ENCODE data around the gene TFEC. TPM values are rescaled to one million over a fixed set of nuclear protein-coding genes. Genes with fewer than 3 reads are reported as not detected.

TFEC gene
- total and polyA plus RNA-seq, 2 of the 4 experiments (the other 2 are of a cell fraction), result under 0.01 to 0.02 TPM

GRCh38 chr7:115976651-115977050 lies 53.9 kb downstream of the TFEC start:
- no peak overlapping the region for H4K8ac ChIP-seq (ENCODE audit: low read depth in 2 of 2, low read length in 2 of 2)
- H3K27me3 ChIP-seq (ENCODE audit: control insufficient read depth, insufficient read depth, low read length), result no peaks in the 10 kb centered on the region
- no peaks in the 10 kb centered on the region for H3K4me1 ChIP-seq (ENCODE audit: control insufficient read depth, insufficient read depth, low read length)
- no peaks in the 10 kb centered on the region for H3K9me3 ChIP-seq (ENCODE audit: control insufficient read depth, insufficient read depth, low read length)
- no peak overlapping the region for H2AFZ ChIP-seq (replicated peaks; ENCODE audit: low read length, poor library complexity)
- no peak overlapping the region for H4K91ac ChIP-seq (ENCODE audit: insufficient read depth, low read depth, low read length)
- H3K9ac ChIP-seq (ENCODE audit: low read depth, low read length), result no peak overlapping the region
- no peak overlapping the region for H3K14ac ChIP-seq (replicated peaks; ENCODE audit: low read depth, low read length)
- no peak overlapping the region for H3K23ac ChIP-seq (ENCODE audit: low read depth, low read length)
- no peaks in the 10 kb centered on the region for H4K20me1 ChIP-seq (ENCODE audit: insufficient read depth, low read length)
- TF ChIP-seq RCOR1 (IDR thresholded peaks at IDR 0.05; ENCODE audit: insufficient replicate concordance, low read length) (no peak), CTCF (conservative IDR thresholded peaks at IDR 0.05; ENCODE audit: low read depth, low read length) (no peak), SMC3 (IDR thresholded peaks at IDR 0.05; ENCODE audit: low read depth, low read length) (no peak), USF2 (IDR thresholded peaks at IDR 0.05; ENCODE audit: low read depth, low read length) (no peak), NFE2L2 (IDR thresholded peaks at IDR 0.05; ENCODE audit: low read depth, low read length) (no peak), RFX5 (IDR thresholded peaks at IDR 0.05; ENCODE audit: low read depth, low read length) (no peak), CHD1 (IDR thresholded peaks at IDR 0.05; ENCODE audit: low read depth, low read length) (no peak), MXI1 (IDR thresholded peaks at IDR 0.05; ENCODE audit: borderline replicate concordance, low read depth, low read length) (no peak), BHLHE40 (IDR thresholded peaks at IDR 0.05; ENCODE audit: low read depth, low read length) (no peak), MAZ (IDR thresholded peaks at IDR 0.05; ENCODE audit: borderline replicate concordance, low read depth, low read length) (no peak), CEBPB (IDR thresholded peaks at IDR 0.05; ENCODE audit: low read depth, low read length) (no peak)
- ATAC-seq (ENCODE audit: low read depth) (no peak), DNase-seq (peak; percentile 2)
- no peak overlapping the region for H2BK120ac ChIP-seq (ENCODE audit: low read depth, low read length)
- H3K56ac ChIP-seq (ENCODE audit: extremely low read depth, insufficient read depth, low read length), result no peak overlapping the region
- no peak overlapping the region for H3K18ac ChIP-seq (ENCODE audit: low read depth, low read length)
- H4K5ac ChIP-seq (ENCODE audit: low read depth, low read length), result no peak overlapping the region
- no TSS peak for BruUV-seq (replicated peaks)
- H3K4ac ChIP-seq (ENCODE audit: low read depth, low read length), result no peak overlapping the region
- intact Hi-C loops (cut with micrococcal nuclease), result no loop called here
- H2BK20ac ChIP-seq (ENCODE audit: low read depth, low read length), result no peak overlapping the region
- in situ Hi-C loops (cut with MboI; ENCODE audit: low sequenced_read_pairs), result no loop called here
- no CpG with 5 or more reads among the region's 3 CpGs for WGBS, 2 experiments (ENCODE audit: extremely low coverage in 2 of 2, insufficient read length in 1 of 2)
- H3K36me3 ChIP-seq (ENCODE audit: control insufficient read depth, insufficient read depth, low read length), result no peaks in the 10 kb centered on the region
- H2BK5ac ChIP-seq (ENCODE audit: low read depth, low read length, poor library complexity, severe bottlenecking), result no peak overlapping the region
- dilution Hi-C loops (cut with HindIII; ENCODE audit: low sequenced_read_pairs, unreplicated experiment), result no loop called here
- no peak overlapping the region for H2AK9ac ChIP-seq (replicated peaks; ENCODE audit: low read depth, low read length, poor library complexity)
- no peak overlapping the region for H2BK15ac ChIP-seq (ENCODE audit: low read depth, low read length)
- no peak overlapping the region for H3K4me3 ChIP-seq (ENCODE audit: insufficient read depth, low read depth, low read length)
- POLR2A ChIA-PET (ENCODE audit: unreplicated experiment), result no interaction called here
- CTCF ChIA-PET, result no interaction called here
- H2AK5ac ChIP-seq (ENCODE audit: low read depth, low read length), result no peak overlapping the region
- H3K27ac ChIP-seq (ENCODE audit: insufficient read depth, low read length), result no peak overlapping the region
- H3K9me1 ChIP-seq (ENCODE audit: insufficient read depth, low read length), result no peaks in the 10 kb centered on the region
- H3K4me2 ChIP-seq (ENCODE audit: low read depth, low read length), result no peak overlapping the region
- no peaks in the 10 kb centered on the region for H3K79me1 ChIP-seq (ENCODE audit: low read depth in 1 of 2, low read length in 2 of 2)
